Measurements from ENCODE around the gene RPL23. TPM values are rescaled to one million over a fixed set of nuclear protein-coding genes. Genes with fewer than 3 reads are reported as not detected.

The RPL23 gene
- total RNA-seq, 1 experiment from 2014 or later: 764 TPM

GRCh38 chr17:38898812-38899348 is 45.4 kb upstream of the RPL23 start:
- no peak for DNase-seq (ENCODE audit: low spot score)
- no TSS peak for BruUV-seq (replicated peaks)
- no peaks in the 10 kb centered on the region for H3K27me3 ChIP-seq (replicated peaks; ENCODE audit: insufficient read depth, low read depth, low read length, poor library complexity)
- H3K4me3 ChIP-seq (ENCODE audit: low read depth, low read length, poor library complexity, severe bottlenecking): no peak overlapping the region
- H3K4me1 ChIP-seq (ENCODE audit: insufficient read depth, low read length, poor library complexity, severe bottlenecking): no peaks in the 10 kb centered on the region
- no peaks in the 10 kb centered on the region for H3K9me3 ChIP-seq (ENCODE audit: low read depth, low read length, poor library complexity, severe bottlenecking)
- H3K36me3 ChIP-seq (ENCODE audit: insufficient read depth, low read length, poor library complexity, severe bottlenecking): no peaks in the 10 kb centered on the region
- no peak overlapping the region for H3K27ac ChIP-seq (ENCODE audit: low read depth, low read length, poor library complexity, severe bottlenecking)
- ChIA-PET POLR2A (ENCODE audit: low non-redundant PET) (no interaction called here), CTCF (no interaction called here)
- TF ChIP-seq, protein P1, sequence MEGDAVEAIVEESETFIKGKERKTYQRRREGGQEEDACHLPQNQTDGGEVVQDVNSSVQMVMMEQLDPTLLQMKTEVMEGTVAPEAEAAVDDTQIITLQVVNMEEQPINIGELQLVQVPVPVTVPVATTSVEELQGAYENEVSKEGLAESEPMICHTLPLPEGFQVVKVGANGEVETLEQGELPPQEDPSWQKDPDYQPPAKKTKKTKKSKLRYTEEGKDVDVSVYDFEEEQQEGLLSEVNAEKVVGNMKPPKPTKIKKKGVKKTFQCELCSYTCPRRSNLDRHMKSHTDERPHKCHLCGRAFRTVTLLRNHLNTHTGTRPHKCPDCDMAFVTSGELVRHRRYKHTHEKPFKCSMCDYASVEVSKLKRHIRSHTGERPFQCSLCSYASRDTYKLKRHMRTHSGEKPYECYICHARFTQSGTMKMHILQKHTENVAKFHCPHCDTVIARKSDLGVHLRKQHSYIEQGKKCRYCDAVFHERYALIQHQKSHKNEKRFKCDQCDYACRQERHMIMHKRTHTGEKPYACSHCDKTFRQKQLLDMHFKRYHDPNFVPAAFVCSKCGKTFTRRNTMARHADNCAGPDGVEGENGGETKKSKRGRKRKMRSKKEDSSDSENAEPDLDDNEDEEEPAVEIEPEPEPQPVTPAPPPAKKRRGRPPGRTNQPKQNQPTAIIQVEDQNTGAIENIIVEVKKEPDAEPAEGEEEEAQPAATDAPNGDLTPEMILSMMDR (conservative IDR thresholded peaks at IDR 0.05; ENCODE audit: low read depth, low read length): no peak
- TF ChIP-seq EZH2 (IDR thresholded peaks at IDR 0.05; ENCODE audit: borderline replicate concordance, low read depth, low read length, poor library complexity, severe bottlenecking): no peak
- intact Hi-C loops (cut with micrococcal nuclease; ENCODE audit: unreplicated experiment): no loop called here

GRCh38 chr17:38898291-38898679 is 44.8 kb upstream of the RPL23 start:
- ChIA-PET CTCF (no interaction called here), POLR2A (ENCODE audit: low non-redundant PET) (no interaction called here)
- Histone ChIP-seq H3K4me1 (ENCODE audit: insufficient read depth, low read length, poor library complexity, severe bottlenecking) (no peaks in the 10 kb centered on the region), H3K36me3 (ENCODE audit: insufficient read depth, low read length, poor library complexity, severe bottlenecking) (no peaks in the 10 kb centered on the region), H3K4me3 (ENCODE audit: low read depth, low read length, poor library complexity, severe bottlenecking) (no peak overlapping the region), H3K9me3 (ENCODE audit: low read depth, low read length, poor library complexity, severe bottlenecking) (no peaks in the 10 kb centered on the region), H3K27me3 (replicated peaks; ENCODE audit: insufficient read depth, low read depth, low read length, poor library complexity) (no peaks in the 10 kb centered on the region), H3K27ac (ENCODE audit: low read depth, low read length, poor library complexity, severe bottlenecking) (no peak overlapping the region)
- DNase-seq (ENCODE audit: low spot score): no peak
- intact Hi-C loops (cut with micrococcal nuclease; ENCODE audit: unreplicated experiment): no loop called here
- BruUV-seq (replicated peaks): no TSS peak
- no peak for TF ChIP-seq EZH2 (IDR thresholded peaks at IDR 0.05; ENCODE audit: borderline replicate concordance, low read depth, low read length, poor library complexity, severe bottlenecking)
- TF ChIP-seq, protein P1 (conservative IDR thresholded peaks at IDR 0.05; ENCODE audit: low read depth, low read length): no peak

GRCh38 chr17:38897671-38898290 is 44.3 kb upstream of the RPL23 start:
- ChIA-PET CTCF (no interaction called here), POLR2A (ENCODE audit: low non-redundant PET) (no interaction called here)
- BruUV-seq (replicated peaks): no TSS peak
- Histone ChIP-seq H3K27me3 (replicated peaks; ENCODE audit: insufficient read depth, low read depth, low read length, poor library complexity) (no peaks in the 10 kb centered on the region), H3K27ac (ENCODE audit: low read depth, low read length, poor library complexity, severe bottlenecking) (no peak overlapping the region), H3K9me3 (ENCODE audit: low read depth, low read length, poor library complexity, severe bottlenecking) (no peaks in the 10 kb centered on the region), H3K4me3 (ENCODE audit: low read depth, low read length, poor library complexity, severe bottlenecking) (no peak overlapping the region), H3K36me3 (ENCODE audit: insufficient read depth, low read length, poor library complexity, severe bottlenecking) (no peaks in the 10 kb centered on the region), H3K4me1 (ENCODE audit: insufficient read depth, low read length, poor library complexity, severe bottlenecking) (no peaks in the 10 kb centered on the region)
- DNase-seq (ENCODE audit: low spot score): no peak
- TF ChIP-seq EZH2 (IDR thresholded peaks at IDR 0.05; ENCODE audit: borderline replicate concordance, low read depth, low read length, poor library complexity, severe bottlenecking): no peak
- TF ChIP-seq, protein P1 (conservative IDR thresholded peaks at IDR 0.05; ENCODE audit: low read depth, low read length): no peak
- intact Hi-C loops (cut with micrococcal nuclease; ENCODE audit: unreplicated experiment): no loop called here

Measured in A673 (cell line).